GM12878 (cell line): ENCODE measurements around the gene BEND7. TPM values are rescaled to one million over a fixed set of nuclear protein-coding genes. Genes with fewer than 3 reads are reported as not detected.

ENCODE experiments used
- ATAC-seq: fragments of 200-7000 bp; cut with Tn5 transposase; 3 replicates; pipeline ENCODE4 v1.9.1; 2020; ENCODE audit warnings: mild to moderate bottlenecking, moderate library complexity
- BruUV-seq: library from RNA; stranded (reverse); fragments of 400-500 nt; replicated peaks from 2 replicates; lab custom pipeline; 2021; lab: Mats Ljungman, UMichigan
- CTCF ChIA-PET: fragments of 300-600 bp; sonication (Branson Sonifier 250); formaldehyde crosslinking; extraction: SDS; loops from one replicate; lab custom pipeline; 2021; ENCODE audit warnings: inconsistent platforms; lab: Yijun Ruan, JAX
- POLR2A ChIA-PET: fragments of 350-600 bp; formaldehyde crosslinking; extraction: SDS; loops from one replicate; lab custom pipeline; 2021; ENCODE audit warnings: inconsistent platforms; lab: Charles Lee
- RAD21 ChIA-PET: fragments of 300-600 bp; sonication (Branson Sonifier 250); formaldehyde crosslinking; loops from one replicate; lab custom pipeline; 2023; ENCODE audit warnings: antibody characterized with exemption; ENCODE audit not compliant: unreplicated experiment; lab: Charles Lee
- SMC1A ChIA-PET: fragments of 300-600 bp; sonication (Branson Sonifier 250); formaldehyde crosslinking; loops from one replicate; lab custom pipeline; 2023; ENCODE audit not compliant: unreplicated experiment, uncharacterized antibody; lab: Charles Lee
- DNase-seq: peaks from one replicate; pipeline ENCODE4 v3.0.0-alpha.2; 2011; ENCODE audit warnings: low read depth, low spot score
- FAIRE-seq: peaks from 3 replicates; lab custom pipeline; 2011; peaks lifted over from hg19 to GRCh38; lab: Jason Lieb, UNC
- H2AFZ ChIP-seq: 2 replicates; pipeline ENCODE4 v1.6.0; 2011; ENCODE audit warnings: low read depth, low read length, control low read depth; ENCODE audit not compliant: control insufficient read depth
- H3K27ac ChIP-seq: 2 replicates; pipeline ENCODE4 v1.5.1; 2011; ENCODE audit warnings: control low read depth; ENCODE audit not compliant: control insufficient read depth, insufficient read depth
- H3K27me3 ChIP-seq, 2 experiments: replicated peaks in 1 of 2; 2 replicates each; pipeline versions ENCODE4 v1.6.0 to v1.6.1; 2011; ENCODE audit warnings: low read length in 1 of 2; ENCODE audit not compliant: control insufficient read depth in 2 of 2, insufficient read depth in 2 of 2
- H3K36me3 ChIP-seq, 2 experiments: 2 replicates each; pipeline ENCODE4 v1.5.1; 2011; ENCODE audit warnings: low read length in 1 of 2; ENCODE audit not compliant: control insufficient read depth in 2 of 2, insufficient read depth in 2 of 2
- H3K4me1 ChIP-seq: 2 replicates; pipeline ENCODE4 v1.6.1; 2011; ENCODE audit warnings: mild to moderate bottlenecking, low read length, moderate library complexity, mixed read lengths; ENCODE audit not compliant: control insufficient read depth, insufficient read depth
- H3K4me2 ChIP-seq: 2 replicates; pipeline ENCODE4 v1.6.0; 2011; ENCODE audit warnings: control low read depth; ENCODE audit not compliant: control insufficient read depth, insufficient read depth
- H3K4me3 ChIP-seq: fragments of 200-600 bp; sonication (generic); 2 replicates; pipeline ENCODE4 v1.5.1; 2016
- H3K79me2 ChIP-seq: 2 replicates; pipeline ENCODE4 v1.6.0; 2011; ENCODE audit warnings: low read length; ENCODE audit not compliant: control insufficient read depth, insufficient read depth
- H3K9ac ChIP-seq: 2 replicates; pipeline ENCODE4 v1.8.0; 2011; ENCODE audit warnings: low read length, control low read depth, mixed read lengths; ENCODE audit not compliant: control insufficient read depth, insufficient read depth
- H3K9me3 ChIP-seq: replicated peaks from 3 replicates; pipeline ENCODE4 v1.5.1; 2011; ENCODE audit warnings: mild to moderate bottlenecking, low read length; ENCODE audit not compliant: control insufficient read depth, insufficient read depth
- H4K20me1 ChIP-seq: 2 replicates; pipeline ENCODE4 v1.6.0; 2011; ENCODE audit not compliant: control insufficient read depth, insufficient read depth
- ASH2L ChIP-seq: fragments of 300-600, 200-600 bp; sonication (generic); IDR thresholded peaks from 2 replicates; pipeline ENCODE4 v1.6.1; 2017; ENCODE audit warnings: low read depth, mild to moderate bottlenecking, borderline replicate concordance
- BCLAF1 ChIP-seq: fragments of 450-650 bp; IDR thresholded peaks from 2 replicates; pipeline ENCODE4 v1.6.1; 2017; ENCODE audit warnings: antibody characterized with exemption, mild to moderate bottlenecking, moderate library complexity
- EED ChIP-seq: sonication (generic); IDR thresholded peaks from 2 replicates; pipeline ENCODE4 v1.6.1; 2016; ENCODE audit warnings: antibody characterized with exemption, low read depth
- KDM1A ChIP-seq: fragments of 200-600 bp; sonication (generic); IDR thresholded peaks from 2 replicates; pipeline ENCODE4 v1.6.1; 2016; ENCODE audit warnings: borderline replicate concordance
- MEF2B ChIP-seq: fragments of 450-650 bp; IDR thresholded peaks from 2 replicates; pipeline ENCODE4 v1.6.1; 2018; ENCODE audit warnings: mild to moderate bottlenecking, moderate library complexity; ENCODE audit not compliant: partially characterized antibody, poor library complexity, severe bottlenecking
- RELA ChIP-seq: fragments of 450-650 bp; IDR thresholded peaks from 2 replicates; pipeline ENCODE4 v1.8.0; 2014; ENCODE audit warnings: borderline replicate concordance; ENCODE audit not compliant: partially characterized antibody
- TCF7 ChIP-seq: IDR thresholded peaks from 2 replicates; pipeline ENCODE4 v1.6.1; 2014; ENCODE audit warnings: antibody characterized with exemption, borderline replicate concordance
- WRNIP1 ChIP-seq: IDR thresholded peaks from 2 replicates; pipeline ENCODE4 v1.6.1; 2011; ENCODE audit warnings: low read depth, low read length, improper control_type of control experiment, borderline replicate concordance
- ZNF207 ChIP-seq: fragments of 450-650 bp; IDR thresholded peaks from 2 replicates; pipeline ENCODE4 v1.6.1; 2014; ENCODE audit warnings: antibody characterized with exemption, mild to moderate bottlenecking, borderline replicate concordance
- ZSCAN29 ChIP-seq: fragments of 450-650 bp; IDR thresholded peaks from 2 replicates; pipeline ENCODE4 v1.6.1; 2017; ENCODE audit warnings: mild to moderate bottlenecking, moderate library complexity
- WGBS: methylation state at CpG from one replicate; pipeline ENCODE4 v1.1.6; 2016; ENCODE audit warnings: low lambda C conversion rate; ENCODE audit not compliant: insufficient replicate concordance, insufficient coverage; ENCODE audit errors: missing lambda C conversion rate; 5-methylcytosine and 5-hydroxymethylcytosine counted together
- in situ Hi-C: fragments of 300-500 bp; cut with MboI; formaldehyde crosslinking; loops from 9 replicates; pipeline ENCODE4 v1.14.3; 2018; ENCODE audit warnings: mixed read lengths
- intact Hi-C: fragments of 100-400 bp; cut with micrococcal nuclease; formaldehyde crosslinking; loops from one replicate; pipeline ENCODE4 v1.14.2; 2022; ENCODE audit not compliant: unreplicated experiment
- polyA plus RNA-seq, 11 experiments: library from polyadenylated mRNA; depleted of rRNA in 4 of 11; unstranded in 6 of 11; stranded (reverse) in 5 of 11; fragments of >200 nt; fragmentation: Nextera tagmentation in 4 of 11; fragmentation: Illumina TruSeq in 1 of 11; extraction: Ambion mirVana in 4 of 11; extraction: Trizol in 1 of 11; gene quantifications; 1 replicate in 1 of 11; 2 replicates in 10 of 11; pipeline versions ENCODE4 v1.2.1 to v1.2.3, GENCODE V29; 2011 to 2016; ENCODE audit warnings: inconsistent platforms in 2 of 11, missing spikeins in 2 of 11, low read depth in 1 of 11
- total RNA-seq, 4 experiments: library from RNA; depleted of rRNA in 3 of 4; stranded (reverse); fragments of >200 nt in 3 of 4; fragmentation: Illumina TruSeq in 1 of 4; extraction: Trizol in 1 of 4; gene quantifications; 2 replicates each; pipeline versions ENCODE4 v1.2.1 to v1.2.3, GENCODE V29; 2013 to 2021
- TF ChIP-seq, protein P1 (sequence below): IDR thresholded peaks from 2 replicates; pipeline ENCODE4 v1.6.1; 2012; ENCODE audit warnings: mild to moderate bottlenecking, low read depth, low read length

BEND7 gene
- total and polyA plus RNA-seq, 10 of the 15 experiments (the other 5 are each of a cell fraction or from before 2014, with no cell fraction given): not detected

DNA sequence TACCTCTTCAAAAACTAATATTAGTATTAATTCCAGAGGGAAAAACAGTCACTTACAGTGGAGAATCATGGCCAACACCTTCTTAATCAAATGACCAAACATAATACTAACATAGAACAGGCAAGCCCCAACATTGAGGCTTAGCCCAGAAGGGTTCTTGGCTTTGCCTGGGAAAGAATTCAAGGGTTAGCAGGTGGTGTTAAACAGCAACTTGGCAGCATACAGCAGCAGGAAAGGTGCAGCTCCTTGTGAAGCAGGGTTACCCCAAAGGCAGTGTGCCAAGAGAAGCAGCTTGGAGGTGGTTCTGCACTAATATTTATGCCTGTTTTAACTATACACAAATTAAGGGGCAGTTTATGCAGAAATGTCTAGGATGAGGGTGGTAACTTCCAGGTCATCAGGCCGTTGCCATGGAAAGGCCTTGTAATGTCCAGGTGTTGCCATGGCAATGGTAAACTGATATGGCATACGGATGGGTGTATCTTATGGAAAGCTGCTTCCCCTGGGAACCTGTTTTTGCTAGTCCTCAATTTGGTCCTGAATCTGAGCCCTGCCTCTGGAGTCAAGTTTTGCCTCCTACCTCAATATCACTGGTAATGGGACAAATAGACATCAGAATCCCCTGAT is 27.2 kb upstream of the BEND7 start (continued):
- TF ChIP-seq BCLAF1 (no peak), MEF2B (no peak), EED (no peak), ASH2L (no peak), ZNF207 (no peak), TCF7 (no peak), KDM1A (no peak), WRNIP1 (no peak)

DNA sequence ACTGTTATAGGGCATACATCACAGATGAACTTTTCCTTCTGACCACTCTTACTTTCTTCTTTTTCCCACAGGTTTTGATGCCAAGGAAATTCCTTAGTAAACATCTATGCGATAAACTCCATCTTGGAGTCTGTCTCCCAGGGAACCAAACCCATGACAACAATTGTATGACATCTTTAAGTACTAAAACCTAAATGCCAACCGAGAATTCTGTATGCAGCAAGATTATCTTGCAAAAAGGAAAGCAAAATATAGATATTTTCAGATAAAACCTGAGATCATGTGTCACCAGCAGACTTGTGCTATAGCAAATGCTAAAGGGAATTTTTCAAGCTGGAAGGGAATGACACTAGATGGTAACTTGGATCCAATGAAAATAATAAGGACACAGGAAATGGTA is 22.0 kb upstream of the BEND7 start:
- FAIRE-seq: no peak
- POLR2A ChIA-PET: no interaction called here
- no peak for TF ChIP-seq ZSCAN29
- no peak for TF ChIP-seq RELA
- TF ChIP-seq, protein P1, sequence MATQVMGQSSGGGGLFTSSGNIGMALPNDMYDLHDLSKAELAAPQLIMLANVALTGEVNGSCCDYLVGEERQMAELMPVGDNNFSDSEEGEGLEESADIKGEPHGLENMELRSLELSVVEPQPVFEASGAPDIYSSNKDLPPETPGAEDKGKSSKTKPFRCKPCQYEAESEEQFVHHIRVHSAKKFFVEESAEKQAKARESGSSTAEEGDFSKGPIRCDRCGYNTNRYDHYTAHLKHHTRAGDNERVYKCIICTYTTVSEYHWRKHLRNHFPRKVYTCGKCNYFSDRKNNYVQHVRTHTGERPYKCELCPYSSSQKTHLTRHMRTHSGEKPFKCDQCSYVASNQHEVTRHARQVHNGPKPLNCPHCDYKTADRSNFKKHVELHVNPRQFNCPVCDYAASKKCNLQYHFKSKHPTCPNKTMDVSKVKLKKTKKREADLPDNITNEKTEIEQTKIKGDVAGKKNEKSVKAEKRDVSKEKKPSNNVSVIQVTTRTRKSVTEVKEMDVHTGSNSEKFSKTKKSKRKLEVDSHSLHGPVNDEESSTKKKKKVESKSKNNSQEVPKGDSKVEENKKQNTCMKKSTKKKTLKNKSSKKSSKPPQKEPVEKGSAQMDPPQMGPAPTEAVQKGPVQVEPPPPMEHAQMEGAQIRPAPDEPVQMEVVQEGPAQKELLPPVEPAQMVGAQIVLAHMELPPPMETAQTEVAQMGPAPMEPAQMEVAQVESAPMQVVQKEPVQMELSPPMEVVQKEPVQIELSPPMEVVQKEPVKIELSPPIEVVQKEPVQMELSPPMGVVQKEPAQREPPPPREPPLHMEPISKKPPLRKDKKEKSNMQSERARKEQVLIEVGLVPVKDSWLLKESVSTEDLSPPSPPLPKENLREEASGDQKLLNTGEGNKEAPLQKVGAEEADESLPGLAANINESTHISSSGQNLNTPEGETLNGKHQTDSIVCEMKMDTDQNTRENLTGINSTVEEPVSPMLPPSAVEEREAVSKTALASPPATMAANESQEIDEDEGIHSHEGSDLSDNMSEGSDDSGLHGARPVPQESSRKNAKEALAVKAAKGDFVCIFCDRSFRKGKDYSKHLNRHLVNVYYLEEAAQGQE: no peak
- TF ChIP-seq, all 136 proteins: peak for 0
- Histone ChIP-seq H3K79me2 (no peaks in the 10 kb centered on the region), H3K27ac (no peak overlapping the region), H3K9ac (no peak overlapping the region), H4K20me1 (no peaks in the 10 kb centered on the region), H2AFZ (no peak overlapping the region), H3K9me3 (peaks cover 3% of the 10 kb centered on the region; the same call in 1 of the 3 replicates), H3K4me2 (no peak overlapping the region), H3K4me3 (no peak overlapping the region), H3K4me1 (no peaks in the 10 kb centered on the region), H3K27me3 (no peaks in the 10 kb centered on the region; a peak in 1 of 4 replicates), H3K36me3 (no peaks in the 10 kb centered on the region)
- in situ Hi-C loops: no loop called here
- RAD21 ChIA-PET: no interaction called here
- intact Hi-C loops: no loop called here
- SMC1A ChIA-PET: no interaction called here
- DNase-seq (no peak), ATAC-seq (no peak)
- WGBS: 46% methylated on average over 2 of the region's 2 CpGs
- BruUV-seq: no TSS peak
- CTCF ChIA-PET: no interaction called here
